ENCODE measurements around the gene GNG4.

Gene GNG4

GRCh38 chr1:235533476-235534168 lies 116.0 kb downstream of the GNG4 start:
- no peak for DNase-seq (ENCODE audit: low spot score)

- DNase-seq (ENCODE audit: low spot score) = no peak
Observed at GRCh38 chr1:235532360-235532759, 117.2 kb downstream of the GNG4 start.

GRCh38 chr1:235527196-235527814 lies 122.3 kb downstream of the GNG4 start:
- DNase-seq (ENCODE audit: low spot score) = no peak

GRCh38 chr1:235525314-235525713 lies 124.3 kb downstream of the GNG4 start:
- DNase-seq (ENCODE audit: low spot score) = no peak

GRCh38 chr1:235516862-235517446 lies 132.6 kb downstream of the GNG4 start:
- no peak for DNase-seq (ENCODE audit: low spot score)

GRCh38 chr1:235515844-235516512 lies 133.6 kb downstream of the GNG4 start:
- no peak for DNase-seq (ENCODE audit: low spot score)

GRCh38 chr1:235513495-235514366 lies 135.9 kb downstream of the GNG4 start:
- peak; percentile 71 for DNase-seq (ENCODE audit: low spot score)

GRCh38 chr1:235511470-235512240 lies 137.9 kb downstream of the GNG4 start:
- no peak for DNase-seq (ENCODE audit: low spot score)

GRCh38 chr1:235510823-235511222 lies 138.8 kb downstream of the GNG4 start:
- DNase-seq (ENCODE audit: low spot score) = no peak

- no peak for DNase-seq (ENCODE audit: low spot score)
Observed at GRCh38 chr1:235507623-235508022, 142.0 kb downstream of the GNG4 start.

- peak; percentile 99 for DNase-seq (ENCODE audit: low spot score)
Observed at GRCh38 chr1:235504494-235505222, 144.9 kb downstream of the GNG4 start.

- DNase-seq (ENCODE audit: low spot score) = no peak
Observed at GRCh38 chr1:235504122-235504493, 145.5 kb downstream of the GNG4 start, which contains the start of gene B3GALNT2. B3GALNT2 (minus strand) TSS chr1:235504452; CDS start chr1:235504252, 200 bp downstream.

- peak; percentile 2 for DNase-seq (ENCODE audit: low spot score)
Observed at GRCh38 chr1:235503403-235504121, 146.0 kb downstream of the GNG4 start.

- DNase-seq (ENCODE audit: low spot score) = no peak
Observed at GRCh38 chr1:235502601-235503402, 146.8 kb downstream of the GNG4 start.

GRCh38 chr1:235500971-235501540 lies 148.5 kb downstream of the GNG4 start:
- DNase-seq (ENCODE audit: low spot score) = no peak

Data from CD4-positive, alpha-beta T cell treated with Interleukin-2 at 100 ng/mL for 4 hours (primary cell).